ENCODE measurements around the gene CEP162.
"Not testable (repeated sequence)": the region's sequence is repeated elsewhere in the genome, so short reads cannot be mapped to it uniquely, and the experiment has no call there.

CEP162 gene

DNA sequence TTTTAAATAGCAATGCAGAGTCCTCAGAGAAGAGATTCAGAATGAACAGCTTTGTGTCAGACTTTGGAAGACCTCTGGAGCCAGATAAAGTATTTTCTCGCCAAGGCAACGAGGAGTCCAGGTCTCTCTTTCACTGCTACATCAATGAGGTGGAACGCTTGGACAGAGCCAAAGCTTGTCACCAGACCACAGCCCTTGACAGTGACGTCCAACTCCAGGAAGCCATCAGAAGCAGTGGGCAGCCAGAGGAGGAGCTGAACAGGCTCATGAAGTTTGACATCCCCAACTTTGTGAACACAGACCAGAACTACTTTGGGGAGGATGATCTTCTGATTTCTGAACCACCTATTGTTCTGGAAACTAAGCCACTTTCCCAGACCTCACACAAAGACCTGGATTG is 138.4 kb downstream of the CEP162 start:
- no peak for DNase-seq (ENCODE audit: low read depth)

DNA sequence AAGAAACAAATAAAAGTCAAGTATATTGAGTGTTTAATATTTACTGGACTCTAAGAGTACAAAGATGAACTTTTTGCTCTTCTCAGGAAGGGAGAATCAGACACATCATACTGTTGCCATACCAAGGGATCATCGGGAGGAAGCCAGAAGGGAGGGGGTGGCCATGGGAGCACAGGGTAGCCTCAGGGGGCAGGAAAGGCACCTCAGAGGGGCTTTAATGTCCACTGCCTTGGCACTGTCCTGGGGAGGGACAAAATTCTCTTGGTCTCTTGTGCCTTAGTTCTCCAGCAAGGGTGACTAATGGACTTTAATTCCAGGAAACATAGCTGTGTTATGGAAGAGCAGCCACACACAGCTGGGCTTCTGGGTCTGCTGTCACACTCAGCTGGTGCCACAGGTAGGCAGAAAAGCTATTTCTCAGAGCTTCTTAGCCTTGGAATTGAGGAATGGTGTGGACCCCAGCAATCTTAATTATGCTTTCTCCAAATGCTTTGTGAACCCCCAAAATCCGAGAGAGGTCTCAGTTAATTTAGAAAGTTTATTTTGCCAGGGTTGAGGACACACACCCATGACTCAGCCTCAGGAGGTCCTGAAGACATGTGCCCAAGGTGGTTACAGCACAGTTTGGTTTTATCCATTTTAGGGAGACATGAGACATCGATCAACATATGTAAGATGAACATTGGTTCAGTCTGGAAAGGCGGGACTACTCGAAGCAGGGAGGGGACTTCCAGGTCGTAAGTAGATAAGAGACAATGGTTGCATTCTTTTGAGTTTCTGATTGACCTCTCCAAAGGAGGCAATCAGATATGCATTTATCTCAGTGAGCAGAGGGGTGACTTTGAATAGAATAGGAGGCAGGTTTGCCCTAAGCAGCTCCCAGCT is 140.7 kb downstream of the CEP162 start:
- no peak for DNase-seq (ENCODE audit: low read depth)

DNA sequence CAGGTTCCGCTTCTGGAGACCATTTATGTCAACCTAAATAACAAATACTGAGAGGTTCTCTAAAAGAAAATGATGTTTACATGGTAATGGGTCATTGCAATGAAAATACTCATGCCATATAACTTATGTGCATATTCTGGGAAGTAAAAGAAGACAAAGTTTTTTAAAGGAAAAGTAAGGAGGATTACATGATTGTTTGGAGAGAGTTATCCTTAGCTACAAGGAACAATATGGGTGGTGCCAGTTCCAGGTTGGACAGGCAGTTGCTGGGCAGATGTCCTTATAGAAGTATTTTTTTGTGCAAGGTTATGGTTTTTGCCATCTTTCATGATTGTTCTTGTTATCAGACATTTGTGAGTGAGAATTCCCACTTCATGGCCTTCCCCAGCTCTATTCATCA is 141.4 kb downstream of the CEP162 start:
- no peak for DNase-seq (ENCODE audit: low read depth)

DNA sequence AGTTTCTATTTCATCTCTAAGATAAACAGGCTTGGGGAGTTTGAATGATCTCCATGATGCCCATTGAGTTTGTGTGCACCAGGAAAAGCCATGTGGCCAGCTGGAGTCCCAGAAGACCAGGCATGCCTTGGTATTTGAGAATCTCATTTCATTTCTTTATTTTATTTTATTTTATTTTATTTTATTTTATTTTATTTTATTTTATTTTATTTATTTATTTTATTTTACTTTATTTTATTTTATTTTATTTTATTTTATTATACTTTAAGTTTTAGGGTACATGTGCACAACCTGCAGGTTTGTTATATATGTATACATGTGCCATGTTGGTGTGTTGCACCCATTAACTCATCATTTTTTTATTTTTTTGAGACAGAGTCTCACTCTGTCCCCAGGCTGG is 142.7 kb downstream of the CEP162 start:
- not testable (repeated sequence) for DNase-seq (ENCODE audit: low read depth)

DNA sequence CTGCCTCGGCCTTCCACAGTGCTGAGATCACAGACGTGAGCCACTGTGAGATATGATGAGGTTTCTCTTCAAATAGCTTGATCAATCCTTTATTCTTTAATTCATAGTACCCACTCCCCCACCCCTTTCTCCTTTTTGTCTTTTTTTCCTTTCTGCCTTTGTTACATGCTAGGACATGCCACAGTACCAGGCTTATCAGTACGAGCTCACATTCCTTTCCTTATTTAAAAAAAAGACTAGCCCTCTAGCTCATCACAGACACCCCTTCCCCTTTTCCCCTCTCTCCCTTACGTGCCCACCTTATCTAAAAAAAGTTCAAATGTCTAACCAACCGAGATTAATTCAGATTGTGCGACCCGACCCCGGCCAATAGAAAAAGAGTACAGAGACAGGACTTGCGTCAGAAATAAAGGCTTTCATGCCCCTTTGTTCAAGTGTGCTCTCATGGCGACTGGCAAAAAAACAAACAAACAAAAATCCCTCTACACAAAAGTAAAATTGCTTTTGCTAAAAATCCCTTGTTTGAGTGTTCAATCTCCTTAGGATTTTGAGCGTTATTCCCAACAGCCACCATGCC is 144.7 kb downstream of the CEP162 start:
- no peak for DNase-seq (ENCODE audit: low read depth)

DNA sequence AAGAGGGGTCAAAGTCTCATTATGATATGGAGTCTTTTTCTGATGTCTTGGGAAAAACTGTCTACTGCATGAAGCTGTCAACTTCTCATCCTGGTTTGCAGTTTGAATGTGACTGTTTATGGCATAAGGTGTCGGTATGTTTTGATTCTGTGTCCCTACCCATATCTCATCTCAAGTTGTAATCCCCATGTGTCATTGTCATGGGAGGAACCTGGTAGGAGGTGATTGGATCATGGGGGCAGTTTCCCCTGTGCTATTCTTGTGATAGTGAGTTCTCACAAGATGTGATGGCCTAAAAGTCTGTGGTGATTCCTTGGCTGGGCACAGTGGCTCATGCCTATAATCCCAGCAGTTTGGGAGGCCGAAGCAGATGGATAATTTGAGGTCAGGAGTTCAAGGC is 146.2 kb downstream of the CEP162 start:
- DNase-seq (ENCODE audit: low read depth) = no peak

DNA sequence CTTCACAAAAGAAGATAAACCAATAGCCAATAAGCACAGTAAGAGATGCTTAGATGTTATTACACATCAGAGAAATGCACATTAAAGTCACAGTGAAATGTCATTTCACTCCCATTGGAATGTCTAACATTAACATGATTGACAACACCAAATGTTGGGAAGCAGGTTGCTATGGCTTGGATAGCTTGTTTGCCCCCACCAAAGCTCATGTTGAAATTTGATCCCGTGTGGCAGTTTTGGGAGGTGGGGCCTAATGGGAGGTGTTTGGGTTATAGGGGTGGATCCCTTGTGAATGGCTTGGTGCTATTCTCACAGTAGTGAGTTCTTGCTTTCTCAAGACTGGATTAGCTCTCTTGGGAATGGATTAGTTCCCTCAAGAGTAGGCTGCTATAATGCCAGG is 149.1 kb downstream of the CEP162 start:
- DNase-seq (ENCODE audit: low read depth) = no peak

DNA sequence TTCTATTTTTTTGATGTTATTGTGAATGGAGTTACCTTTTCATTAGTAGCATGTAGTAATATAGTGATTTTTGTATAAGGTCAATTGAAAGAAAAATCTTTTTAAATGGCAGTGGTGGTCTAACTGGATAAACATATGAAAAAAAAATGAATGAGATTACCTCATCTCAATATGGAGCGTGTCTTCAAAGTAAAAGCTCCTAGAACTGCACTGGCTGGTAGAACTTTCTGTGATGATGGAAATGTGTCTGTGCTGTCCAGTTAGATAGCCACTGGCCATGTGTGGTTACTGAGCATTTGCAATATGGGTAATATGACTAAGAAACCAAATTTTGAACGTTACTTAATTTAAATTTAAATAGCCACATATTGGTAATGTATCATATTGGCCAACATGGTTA is 149.8 kb downstream of the CEP162 start:
- no peak for DNase-seq (ENCODE audit: low read depth)

DNA sequence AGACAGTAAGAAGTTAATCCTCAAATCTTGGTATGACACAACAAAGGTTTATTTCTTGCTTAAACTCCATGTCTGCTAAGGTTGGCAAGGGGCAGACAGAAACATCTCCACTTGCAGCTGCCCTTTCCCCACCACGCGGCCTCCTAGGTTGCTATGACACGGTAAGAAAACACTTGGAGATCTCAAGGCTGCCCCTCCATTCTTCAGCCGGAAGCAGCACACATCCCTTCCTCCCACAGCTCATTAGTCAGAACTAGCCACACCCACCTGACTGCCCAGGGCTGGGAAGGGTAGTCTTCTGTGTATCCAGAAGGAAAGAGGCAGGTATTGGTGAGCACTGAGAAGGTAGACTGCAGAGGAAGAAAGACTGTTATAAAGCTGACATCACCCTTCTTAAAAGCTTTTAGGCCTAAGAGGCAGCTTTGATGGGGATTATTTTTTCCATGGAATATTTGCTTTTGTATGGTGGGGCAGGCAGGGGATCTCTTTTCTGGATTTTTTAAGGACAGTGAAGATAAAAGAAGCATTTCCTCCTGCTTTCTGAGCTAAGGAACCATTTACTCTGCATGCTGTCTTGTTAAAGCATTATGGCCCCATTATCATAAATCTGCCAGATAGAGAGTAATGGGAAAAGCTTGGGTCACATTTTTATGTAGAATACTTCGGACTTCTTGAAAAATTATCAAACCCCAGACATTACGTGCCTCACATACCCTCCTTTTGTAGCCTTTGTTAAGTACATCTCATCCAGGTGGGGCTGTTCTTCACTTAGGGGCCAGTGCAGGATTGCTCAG is 152.3 kb downstream of the CEP162 start:
- DNase-seq (ENCODE audit: low read depth) = no peak

Measured in stimulated activated CD8-positive, alpha-beta memory T cell treated with anti-CD3 and anti-CD28 coated beads, Interleukin-7, amount 100 ng/mL, for 24 hours (primary cell).